Measurements from ENCODE around the gene HNRNPA2B1. TPM values are rescaled to one million over a fixed set of nuclear protein-coding genes. Genes with fewer than 3 reads are reported as not detected.

HNRNPA2B1 gene
- polyA plus RNA-seq, 1 of the 3 experiments (the other 2 are of a cell fraction), result 483 TPM

GRCh38 chr7:26151953-26152781 is 48.4 kb downstream of the HNRNPA2B1 start, which contains the start of gene NFE2L3:
TSS of gene NFE2L3 (plus strand) at chr7:26152198. CDS start at chr7:26152499, 301 bp downstream.
- DNase-seq, result peak; percentile 98
- Histone ChIP-seq H3K9me2 (no peaks in the 10 kb centered on the region), H3K27ac (ENCODE audit: low read depth in 2 of 2, low read length in 1 of 2) (peak within 1 kb of the TSS in 1 of 2 experiments; percentile 20; a peak in 1 of 4 replicates), H3K4me3 (ENCODE audit: low read depth in 2 of 2, low read length in 1 of 2) (peak within 1 kb of the TSS; percentile 65 to 75), H3F3A (replicated peaks; ENCODE audit: insufficient read depth) (peaks cover 24% of the 10 kb centered on the region), H3K79me2 (ENCODE audit: insufficient read depth) (peaks cover 30% of the 10 kb centered on the region; the same call in 1 of the 2 replicates), H3K4me1 (ENCODE audit: control insufficient read depth in 1 of 2, insufficient read depth in 2 of 2, low read depth in 1 of 2, low read length in 1 of 2) (peaks cover 16 to 26% of the 10 kb centered on the region in 2 experiments; a peak in 3 of 4 replicates), H3K4me2 (peak within 1 kb of the TSS; percentile 83), H4K20me1 (ENCODE audit: insufficient read depth) (no peaks in the 10 kb centered on the region), H3K27me3 (ENCODE audit: insufficient read depth) (no peaks in the 10 kb centered on the region), H3K9me3 (no peaks in the 10 kb centered on the region), H3K36me3 (replicated peaks in 1 of 2; ENCODE audit: control insufficient read depth in 1 of 2, insufficient read depth in 2 of 2, low read length in 1 of 2) (no peaks in the 10 kb centered on the region), H2AFZ (ENCODE audit: low read depth) (peak within 1 kb of the TSS; percentile 90), H3K9ac (peak within 1 kb of the TSS; percentile 44)
- ChIA-PET CTCF (interaction anchor here (0.6 to 2.0 kb wide), 11 partner anchors 14 to 167 kb away, joined by 3 to 8 read pairs (median 4); partner anchors contain the start of gene HNRNPA2B1), POLR2A (interaction anchor here (0.8 to 2.1 kb wide), 5 partner anchors 9 to 213 kb away, joined by 3 to 7 read pairs (median 4); partner anchors contain the start of genes CBX3 and HNRNPA2B1)
- 6% methylated on average over 13 of the region's 95 CpGs for WGBS (ENCODE audit: low lambda C conversion rate)
- TF ChIP-seq MXI1 (IDR thresholded peaks at IDR 0.05; ENCODE audit: low read depth, low read length) (peak; percentile 30; the same call in 1 of the 2 replicates), REST (IDR thresholded peaks at IDR 0.05; ENCODE audit: low read depth, low read length) (0 out of 2 replicates have a peak, but pooled peaks have one; percentile 26), TAF1 (IDR thresholded peaks at IDR 0.05; ENCODE audit: borderline replicate concordance, low read depth, low read length) (peak; percentile 52; the same call in 1 of the 2 replicates), NFIC (IDR thresholded peaks at IDR 0.05; ENCODE audit: borderline replicate concordance) (peak; percentile 18; the same call in 1 of the 2 replicates), EP300 (IDR thresholded peaks at IDR 0.05; ENCODE audit: borderline replicate concordance in 1 of 2, low read depth in 1 of 2, low read length in 1 of 2) (no peak), NRF1 (IDR thresholded peaks at IDR 0.05; ENCODE audit: low read depth, low read length) (peak; percentile 19; the same call in 1 of the 2 replicates), IRF3 (IDR thresholded peaks at IDR 0.05; ENCODE audit: low read depth, low read length) (no peak), POLR2AphosphoS5 (IDR thresholded peaks at IDR 0.05; ENCODE audit: low read depth, low read length) (peak; percentile 71), MAX (IDR thresholded peaks at IDR 0.05; ENCODE audit: low read depth) (peak; percentile 24), RCOR1 (IDR thresholded peaks at IDR 0.05; ENCODE audit: low read length) (0 out of 2 replicates have a peak, but pooled peaks have one; percentile 2)
